Ishikawa (cell line): ENCODE results near the gene TMEM184B.

ENCODE experiments used
- CEBPB ChIP-seq: IDR thresholded peaks from 2 replicates; pipeline ENCODE4 v1.6.1; 2012
- CREB1 ChIP-seq: IDR thresholded peaks from 2 replicates; pipeline ENCODE4 v1.6.1; 2012; ENCODE audit warnings: low read depth
- EGR1 ChIP-seq: IDR thresholded peaks from 2 replicates; pipeline ENCODE4 v1.6.1; 2012
- EP300 ChIP-seq: IDR thresholded peaks from 2 replicates; pipeline ENCODE4 v1.6.1; 2012; ENCODE audit warnings: borderline replicate concordance
- FOXM1 ChIP-seq: IDR thresholded peaks from 2 replicates; pipeline ENCODE4 v1.6.1; 2012; ENCODE audit warnings: low read depth, borderline replicate concordance
- NFIC ChIP-seq: IDR thresholded peaks from 2 replicates; pipeline ENCODE4 v1.6.1; 2012
- RAD21 ChIP-seq: IDR thresholded peaks from 2 replicates; pipeline ENCODE4 v1.6.1; 2012; ENCODE audit warnings: low read depth
- TAF1 ChIP-seq: IDR thresholded peaks from 2 replicates; pipeline ENCODE4 v1.6.1; 2012; ENCODE audit warnings: low read depth, mild to moderate bottlenecking
- TCF12 ChIP-seq: IDR thresholded peaks from 2 replicates; pipeline ENCODE4 v1.6.1; 2012; ENCODE audit warnings: low read depth
- TEAD4 ChIP-seq: IDR thresholded peaks from 2 replicates; pipeline ENCODE4 v1.6.1; 2012
- YY1 ChIP-seq: IDR thresholded peaks from 2 replicates; pipeline ENCODE4 v1.6.1; 2012; ENCODE audit warnings: low read depth
- ZBTB7A ChIP-seq: IDR thresholded peaks from 2 replicates; pipeline ENCODE4 v1.6.1; 2012; ENCODE audit warnings: low read depth
- TF ChIP-seq, protein P1 (sequence below): IDR thresholded peaks from 2 replicates; pipeline ENCODE4 v1.6.1; 2012
- TF ChIP-seq, protein P2 (sequence below): IDR thresholded peaks from 2 replicates; pipeline ENCODE4 v1.6.1; 2012; ENCODE audit warnings: low read depth, mild to moderate bottlenecking
- TF ChIP-seq, protein P3 (sequence below): IDR thresholded peaks from 2 replicates; pipeline ENCODE4 v1.6.1; 2012

TMEM184B gene

DNA sequence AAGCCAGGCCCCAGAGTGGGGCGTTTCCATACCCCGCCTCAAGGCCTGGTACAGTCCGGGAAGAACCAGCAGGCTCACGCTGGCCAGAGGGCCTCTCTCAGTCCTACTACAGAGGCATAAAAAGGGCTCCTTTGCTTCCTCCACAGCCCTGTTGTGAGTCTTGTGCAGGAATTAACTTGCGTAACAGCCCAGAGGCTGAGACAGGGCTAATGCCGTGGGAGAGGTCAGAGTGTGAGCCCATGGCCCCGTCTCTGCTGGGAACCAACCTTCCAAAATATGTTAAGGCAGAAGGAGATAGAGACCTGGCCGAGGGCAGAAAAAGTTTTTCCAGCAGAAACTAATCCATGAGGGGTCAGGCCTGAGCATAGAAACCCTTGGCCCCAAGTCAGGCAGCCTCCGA lies 19.9 kb upstream of the TMEM184B start:
- TF ChIP-seq, protein P1, sequence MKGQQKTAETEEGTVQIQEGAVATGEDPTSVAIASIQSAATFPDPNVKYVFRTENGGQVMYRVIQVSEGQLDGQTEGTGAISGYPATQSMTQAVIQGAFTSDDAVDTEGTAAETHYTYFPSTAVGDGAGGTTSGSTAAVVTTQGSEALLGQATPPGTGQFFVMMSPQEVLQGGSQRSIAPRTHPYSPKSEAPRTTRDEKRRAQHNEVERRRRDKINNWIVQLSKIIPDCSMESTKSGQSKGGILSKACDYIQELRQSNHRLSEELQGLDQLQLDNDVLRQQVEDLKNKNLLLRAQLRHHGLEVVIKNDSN, result no peak
- TF ChIP-seq NFIC (no peak), TAF1 (no peak), ZBTB7A (no peak), FOXM1 (no peak), CEBPB (no peak), YY1 (no peak), EGR1 (no peak), TEAD4 (no peak), TCF12 (no peak), RAD21 (no peak), CREB1 (no peak)
- TF ChIP-seq, protein P2, sequence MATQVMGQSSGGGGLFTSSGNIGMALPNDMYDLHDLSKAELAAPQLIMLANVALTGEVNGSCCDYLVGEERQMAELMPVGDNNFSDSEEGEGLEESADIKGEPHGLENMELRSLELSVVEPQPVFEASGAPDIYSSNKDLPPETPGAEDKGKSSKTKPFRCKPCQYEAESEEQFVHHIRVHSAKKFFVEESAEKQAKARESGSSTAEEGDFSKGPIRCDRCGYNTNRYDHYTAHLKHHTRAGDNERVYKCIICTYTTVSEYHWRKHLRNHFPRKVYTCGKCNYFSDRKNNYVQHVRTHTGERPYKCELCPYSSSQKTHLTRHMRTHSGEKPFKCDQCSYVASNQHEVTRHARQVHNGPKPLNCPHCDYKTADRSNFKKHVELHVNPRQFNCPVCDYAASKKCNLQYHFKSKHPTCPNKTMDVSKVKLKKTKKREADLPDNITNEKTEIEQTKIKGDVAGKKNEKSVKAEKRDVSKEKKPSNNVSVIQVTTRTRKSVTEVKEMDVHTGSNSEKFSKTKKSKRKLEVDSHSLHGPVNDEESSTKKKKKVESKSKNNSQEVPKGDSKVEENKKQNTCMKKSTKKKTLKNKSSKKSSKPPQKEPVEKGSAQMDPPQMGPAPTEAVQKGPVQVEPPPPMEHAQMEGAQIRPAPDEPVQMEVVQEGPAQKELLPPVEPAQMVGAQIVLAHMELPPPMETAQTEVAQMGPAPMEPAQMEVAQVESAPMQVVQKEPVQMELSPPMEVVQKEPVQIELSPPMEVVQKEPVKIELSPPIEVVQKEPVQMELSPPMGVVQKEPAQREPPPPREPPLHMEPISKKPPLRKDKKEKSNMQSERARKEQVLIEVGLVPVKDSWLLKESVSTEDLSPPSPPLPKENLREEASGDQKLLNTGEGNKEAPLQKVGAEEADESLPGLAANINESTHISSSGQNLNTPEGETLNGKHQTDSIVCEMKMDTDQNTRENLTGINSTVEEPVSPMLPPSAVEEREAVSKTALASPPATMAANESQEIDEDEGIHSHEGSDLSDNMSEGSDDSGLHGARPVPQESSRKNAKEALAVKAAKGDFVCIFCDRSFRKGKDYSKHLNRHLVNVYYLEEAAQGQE, result no peak
- TF ChIP-seq, protein P3, sequence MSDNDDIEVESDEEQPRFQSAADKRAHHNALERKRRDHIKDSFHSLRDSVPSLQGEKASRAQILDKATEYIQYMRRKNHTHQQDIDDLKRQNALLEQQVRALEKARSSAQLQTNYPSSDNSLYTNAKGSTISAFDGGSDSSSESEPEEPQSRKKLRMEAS, result no peak

DNA sequence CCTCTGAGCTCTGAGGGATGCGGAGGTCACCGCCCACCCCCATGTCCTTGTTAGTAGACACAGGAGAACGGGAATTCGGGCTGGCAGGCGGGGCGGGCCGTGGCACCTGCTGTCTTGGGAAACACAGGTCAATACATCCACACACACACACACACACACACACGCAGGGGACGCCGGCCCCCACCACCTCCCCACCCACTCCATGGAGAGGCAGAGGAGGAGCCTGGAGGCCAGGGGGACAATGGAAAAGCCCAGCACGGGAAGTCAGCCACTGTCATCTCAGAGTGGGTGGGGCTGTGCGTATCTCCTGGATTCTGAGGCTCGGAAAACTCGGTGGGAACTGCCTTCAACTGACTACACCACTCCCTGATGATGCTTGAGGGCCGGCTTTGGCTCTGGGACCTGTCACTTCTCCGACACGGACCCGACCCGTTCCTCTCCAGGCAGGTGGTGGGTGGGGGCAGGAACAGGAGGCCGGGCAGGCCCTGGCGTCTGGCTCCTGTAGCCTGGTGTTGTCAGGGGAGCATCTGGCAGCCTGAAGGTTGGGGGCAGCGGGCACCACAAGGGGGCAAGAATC lies 18.5 kb upstream of the TMEM184B start:
- no peak for TF ChIP-seq ZBTB7A
- TF ChIP-seq TCF12, result no peak
- TF ChIP-seq RAD21, result no peak
- no peak for TF ChIP-seq EGR1
- no peak for TF ChIP-seq TAF1
- no peak for TF ChIP-seq YY1
- no peak for TF ChIP-seq CREB1
- TF ChIP-seq NFIC, result no peak
- no peak for TF ChIP-seq FOXM1
- TF ChIP-seq, protein P3, result no peak

DNA sequence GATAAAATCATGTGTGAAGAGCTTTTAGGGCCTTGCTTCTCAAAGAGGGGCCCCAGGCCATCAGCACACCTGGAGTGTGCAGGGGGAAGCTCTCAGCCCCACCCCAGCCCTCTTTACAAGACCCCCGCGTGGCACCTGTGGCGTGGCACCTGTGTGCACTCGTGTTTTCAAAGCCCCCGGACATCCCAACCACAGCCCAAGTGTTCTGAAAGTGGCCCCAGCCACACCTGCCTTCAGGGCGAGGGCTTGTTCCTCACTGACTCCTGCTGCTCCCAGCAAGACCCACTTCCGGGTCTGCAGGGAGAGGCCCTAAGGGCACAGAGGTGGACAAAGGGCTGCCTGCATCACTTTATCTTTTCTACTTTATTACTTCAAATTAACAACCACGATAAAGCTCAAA lies 17.5 kb upstream of the TMEM184B start:
- no peak for TF ChIP-seq ZBTB7A
- TF ChIP-seq TCF12, result no peak
- TF ChIP-seq EP300, result no peak
- no peak for TF ChIP-seq NFIC
- TF ChIP-seq, protein P2, result no peak
- no peak for TF ChIP-seq RAD21
- TF ChIP-seq EGR1, result no peak
- no peak for TF ChIP-seq YY1
- TF ChIP-seq FOXM1, result no peak
- TF ChIP-seq TAF1, result no peak
- TF ChIP-seq TEAD4, result no peak
- TF ChIP-seq CREB1, result no peak
- TF ChIP-seq, protein P3, result no peak
- no peak for TF ChIP-seq CEBPB

DNA sequence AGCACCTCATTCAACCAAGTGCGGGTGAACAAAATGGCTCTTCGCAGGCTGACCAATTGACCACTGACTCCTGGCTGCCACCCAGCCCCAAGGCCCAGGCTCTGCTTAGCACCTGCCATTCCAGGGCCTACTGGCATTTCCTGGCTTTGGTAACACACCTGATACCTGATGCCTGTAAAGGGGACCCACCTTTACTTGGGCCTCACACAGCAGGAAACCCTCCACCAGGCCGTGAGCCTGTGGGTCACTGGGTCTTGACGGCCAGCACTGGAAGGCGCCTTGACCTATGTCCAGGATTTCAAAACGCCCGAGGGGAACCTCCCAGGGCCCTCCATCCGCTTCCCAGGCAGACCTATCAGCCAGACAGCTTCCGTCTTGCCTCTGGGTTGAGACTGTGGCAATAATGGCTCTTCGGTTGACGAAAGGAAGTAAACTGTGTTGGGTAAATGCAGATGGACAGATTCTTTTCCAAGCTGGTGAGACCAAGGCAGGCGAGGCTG lies 16.8 kb upstream of the TMEM184B start:
- no peak for TF ChIP-seq EGR1
- TF ChIP-seq, protein P2, result no peak
- no peak for TF ChIP-seq YY1
- no peak for TF ChIP-seq RAD21
- no peak for TF ChIP-seq TAF1
- no peak for TF ChIP-seq TCF12
- TF ChIP-seq TEAD4, result no peak; the same call in 1 of the 2 replicates
- TF ChIP-seq, protein P3, result no peak
- no peak for TF ChIP-seq CREB1
- TF ChIP-seq EP300, result no peak
- TF ChIP-seq, protein P1, result no peak
- no peak for TF ChIP-seq ZBTB7A
- TF ChIP-seq FOXM1, result no peak
- TF ChIP-seq CEBPB, result no peak
- no peak for TF ChIP-seq NFIC
